Measurements from ENCODE around the gene C5orf52.
A peak's percentile ranks its signal among the peaks of the same experiment; 100 is the strongest.
"Not testable (repeated sequence)": the region's sequence is repeated elsewhere in the genome, so short reads cannot be mapped to it uniquely, and the experiment has no call there.

Gene C5orf52

DNA sequence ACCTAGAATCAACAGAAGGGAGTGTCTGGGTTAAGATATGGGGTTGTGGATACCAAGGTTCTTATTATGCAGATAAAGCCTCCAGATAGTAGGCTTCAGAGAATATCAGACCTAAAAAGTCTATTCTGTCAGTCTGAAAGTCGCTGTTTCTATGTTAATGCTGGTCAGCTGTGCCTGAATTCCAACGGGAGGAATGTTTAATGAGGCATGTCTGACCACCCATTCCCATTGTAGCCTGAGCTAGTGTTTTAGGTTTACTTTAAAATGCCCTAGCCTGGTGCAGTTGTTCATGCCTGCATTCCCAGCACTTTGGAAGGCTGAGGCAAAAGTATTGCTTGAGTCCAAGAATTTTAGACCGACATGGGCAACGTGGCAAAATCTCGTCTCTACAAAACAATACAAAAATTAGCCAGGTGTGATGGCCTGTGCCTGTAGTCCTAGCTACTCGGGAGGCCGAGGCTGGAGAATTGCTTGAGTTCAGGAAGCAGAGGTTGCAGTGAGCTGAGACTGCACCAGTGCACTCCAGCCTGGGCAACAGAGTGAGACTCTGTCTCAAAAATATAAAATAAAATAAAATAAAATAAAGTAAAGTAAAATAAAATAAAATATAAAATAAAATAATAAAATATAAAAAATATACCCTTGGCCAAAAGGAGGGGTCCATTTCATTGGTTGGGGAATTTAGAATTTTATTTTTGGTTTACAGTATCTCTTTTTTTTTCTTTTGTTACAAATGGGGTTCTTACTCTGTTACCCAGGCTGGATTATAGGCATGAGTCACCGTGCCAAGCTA is 11.3 kb upstream of the C5orf52 start:
- FAIRE-seq (no peak), DNase-seq (ENCODE audit: insufficient read length, low spot score) (no peak)
- no peak for TF ChIP-seq POLR2A (IDR thresholded peaks at IDR 0.05; ENCODE audit: low read depth, low read length)

- DNase-seq (ENCODE audit: insufficient read length, low spot score) = peak; percentile 48
- TF ChIP-seq POLR2A (IDR thresholded peaks at IDR 0.05; ENCODE audit: low read depth, low read length) = no peak
- no peak for FAIRE-seq
Observed at GRCh38 chr5:157665467-157666070, 5.8 kb upstream of the C5orf52 start.

- FAIRE-seq (no peak), DNase-seq (ENCODE audit: insufficient read length, low spot score) (no peak)
- TF ChIP-seq POLR2A (IDR thresholded peaks at IDR 0.05; ENCODE audit: low read depth, low read length) = no peak
Observed at GRCh38 chr5:157668356-157668755, 3.0 kb upstream of the C5orf52 start.

- FAIRE-seq = no peak
- DNase-seq (ENCODE audit: insufficient read length, low spot score) = no peak
- TF ChIP-seq POLR2A (IDR thresholded peaks at IDR 0.05; ENCODE audit: low read depth, low read length) = no peak
Observed at GRCh38 chr5:157669701-157670097, 1.6 kb upstream of the C5orf52 start.

GRCh38 chr5:157671592-157672330 is 428 bp downstream of the C5orf52 start:
- no peak for FAIRE-seq
- DNase-seq (ENCODE audit: insufficient read length, low spot score) = no peak
- no peak for TF ChIP-seq POLR2A (IDR thresholded peaks at IDR 0.05; ENCODE audit: low read depth, low read length)

- FAIRE-seq = no peak
- DNase-seq (ENCODE audit: insufficient read length, low spot score) = no peak
- TF ChIP-seq POLR2A (IDR thresholded peaks at IDR 0.05; ENCODE audit: low read depth, low read length) = no peak
Observed at GRCh38 chr5:157672976-157673375, 1.6 kb downstream of the C5orf52 start.

- not testable (repeated sequence) for DNase-seq (ENCODE audit: insufficient read length, low spot score); FAIRE-seq
Observed at GRCh38 chr5:157674351-157674750, 3.0 kb downstream of the C5orf52 start.

DNA sequence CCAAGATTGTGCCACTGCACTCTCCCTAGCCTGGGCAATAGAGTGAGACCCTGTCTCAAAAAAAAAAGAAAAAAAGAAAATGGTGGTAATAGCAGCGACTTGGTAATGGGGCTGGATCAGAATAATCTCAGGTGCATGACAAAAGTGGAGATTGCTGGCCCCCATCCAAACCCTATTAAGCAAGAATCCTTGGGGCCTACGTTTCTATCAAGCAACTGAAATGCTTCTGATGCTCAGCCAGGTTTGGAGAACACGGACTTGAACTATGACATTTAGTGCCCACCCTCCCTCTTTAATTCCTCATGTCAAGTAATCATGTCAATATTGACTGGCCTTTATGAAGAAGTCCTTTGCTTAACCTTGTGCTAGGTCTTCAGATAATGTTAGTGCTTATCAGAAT is 6.6 kb downstream of the C5orf52 start:
- FAIRE-seq = no peak
- no peak for DNase-seq (ENCODE audit: insufficient read length, low spot score)
- TF ChIP-seq POLR2A (IDR thresholded peaks at IDR 0.05; ENCODE audit: low read depth, low read length) = no peak

DNA sequence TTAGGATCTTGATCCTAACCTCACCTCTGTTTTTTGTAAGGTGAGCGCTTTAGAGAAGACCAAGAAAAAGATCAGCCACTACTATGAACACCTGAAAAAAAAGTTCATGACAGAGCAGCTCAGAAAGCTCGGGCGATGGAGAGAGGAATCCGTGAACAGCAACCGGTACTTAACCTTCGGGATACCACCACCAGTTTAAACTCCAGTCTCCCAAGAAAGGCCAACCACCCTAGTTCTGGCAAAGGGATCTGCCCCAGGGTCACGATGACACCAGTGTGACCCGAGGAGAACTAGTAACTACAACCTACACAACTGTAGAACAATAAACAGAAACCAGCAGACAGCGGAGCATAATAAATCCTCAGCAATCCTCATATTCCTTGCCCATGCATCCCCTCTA is 8.5 kb downstream of the C5orf52 start:
- FAIRE-seq (no peak), DNase-seq (ENCODE audit: insufficient read length, low spot score) (no peak)
- TF ChIP-seq POLR2A (IDR thresholded peaks at IDR 0.05; ENCODE audit: low read depth, low read length) = no peak

DNA sequence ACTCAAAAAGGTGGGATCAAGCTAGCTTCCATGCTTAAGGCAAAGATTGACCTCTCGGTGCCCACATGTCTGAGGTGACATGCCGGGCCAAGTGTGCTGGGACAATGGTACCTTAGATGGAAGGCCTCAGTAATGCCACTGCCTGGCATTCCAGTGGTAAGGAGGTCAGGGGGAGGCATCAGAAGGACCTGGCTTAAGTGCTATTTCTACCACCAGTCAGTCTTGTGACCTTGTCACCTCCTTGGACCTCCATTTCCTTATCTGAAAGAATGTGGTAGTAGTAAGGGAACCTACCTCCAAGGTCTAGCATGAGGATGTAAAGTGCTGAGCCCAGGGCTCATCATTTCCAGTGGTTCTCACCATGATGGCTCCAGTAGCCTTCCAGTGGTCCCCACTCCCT is 8.9 kb downstream of the C5orf52 start:
- TF ChIP-seq POLR2A (IDR thresholded peaks at IDR 0.05; ENCODE audit: low read depth, low read length) = no peak
- FAIRE-seq (no peak), DNase-seq (ENCODE audit: insufficient read length, low spot score) (no peak)

DNA sequence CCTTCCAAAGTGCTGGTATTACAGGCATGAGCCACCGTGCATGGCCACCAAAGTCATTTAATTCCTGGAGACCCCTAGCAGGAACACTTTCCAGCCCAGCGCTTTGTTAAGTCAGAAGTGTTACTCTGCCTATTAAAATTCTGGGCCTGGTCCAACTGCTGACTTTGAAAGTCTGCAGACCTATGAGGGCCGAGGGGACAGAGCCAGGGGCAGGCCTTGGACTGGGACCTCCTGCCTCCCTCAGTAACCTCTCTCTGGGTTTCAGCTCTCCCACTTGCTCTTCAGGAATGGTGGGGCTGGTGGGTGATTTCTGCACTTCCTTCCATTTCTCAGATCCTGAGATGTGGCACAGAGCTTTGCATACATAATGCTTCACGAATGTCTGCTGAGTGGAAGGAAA is 9.7 kb downstream of the C5orf52 start:
- FAIRE-seq (no peak), DNase-seq (ENCODE audit: insufficient read length, low spot score) (no peak)
- TF ChIP-seq POLR2A (IDR thresholded peaks at IDR 0.05; ENCODE audit: low read depth, low read length) = no peak

DNA sequence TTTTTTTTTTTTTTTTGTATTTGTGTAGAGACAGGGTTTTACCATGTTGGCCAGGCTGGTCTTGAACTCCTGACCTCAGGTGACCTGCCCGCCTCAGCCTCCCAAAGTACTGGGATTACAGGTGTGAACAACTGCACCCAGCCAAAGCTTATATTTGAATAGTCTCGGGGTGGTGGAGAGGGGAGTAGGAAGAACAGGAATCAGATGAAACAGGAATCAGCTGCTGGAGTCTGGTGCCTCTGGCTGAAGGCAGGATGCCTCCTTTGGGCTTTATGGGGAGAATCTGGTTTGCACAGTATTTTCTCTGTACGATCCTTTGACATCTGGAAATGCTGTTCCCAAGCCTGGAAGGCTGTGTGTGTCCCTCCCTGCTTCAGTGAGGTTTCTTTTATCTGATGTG is 10.9 kb downstream of the C5orf52 start:
- TF ChIP-seq POLR2A (IDR thresholded peaks at IDR 0.05; ENCODE audit: low read depth, low read length) = no peak
- DNase-seq (ENCODE audit: insufficient read length, low spot score) = no peak
- no peak for FAIRE-seq

- DNase-seq (ENCODE audit: insufficient read length, low spot score); FAIRE-seq: not testable (repeated sequence)
Observed at GRCh38 chr5:157686276-157687197, 15.2 kb downstream of the C5orf52 start.

GRCh38 chr5:157687198-157687554 is 15.8 kb downstream of the C5orf52 start:
- no peak for FAIRE-seq
- no peak for TF ChIP-seq POLR2A (IDR thresholded peaks at IDR 0.05; ENCODE audit: low read depth, low read length)
- DNase-seq (ENCODE audit: insufficient read length, low spot score) = no peak

Data from H54 (cell line).